Activated CD4-positive, alpha-beta T cell treated with anti-CD3 and anti-CD28 coated beads, Interleukin-2, amount 10 ng/mL, durations not matched to agents 24 days and 14 days (primary cell): Measurements from ENCODE around the gene HDAC5. TPM values are rescaled to one million over a fixed set of nuclear protein-coding genes. Genes with fewer than 3 reads are reported as not detected.
"Not testable (repeated sequence)": the region's sequence is repeated elsewhere in the genome, so short reads cannot be mapped to it uniquely, and the experiment has no call there.

Experiments
- DNase-seq: peaks from one replicate; pipeline ENCODE4 v3.0.0; 2022
- H3K27ac Mint-ChIP-seq: one replicate; pipeline ENCODE4 v1.8.0; 2022; ENCODE audit warnings: mild to moderate bottlenecking, mixed read lengths
- H3K27me3 Mint-ChIP-seq: one replicate; pipeline ENCODE4 v1.8.0; 2022; ENCODE audit warnings: mixed read lengths
- H3K36me3 Mint-ChIP-seq: one replicate; pipeline ENCODE4 v1.8.0; 2022; ENCODE audit warnings: low read depth, mild to moderate bottlenecking, mixed read lengths
- H3K4me1 Mint-ChIP-seq: one replicate; pipeline ENCODE4 v1.8.0; 2021; ENCODE audit warnings: mixed read lengths
- H3K4me3 Mint-ChIP-seq: one replicate; pipeline ENCODE4 v1.8.0; 2022; ENCODE audit warnings: mild to moderate bottlenecking, moderate library complexity, mixed read lengths
- H3K9me3 Mint-ChIP-seq: one replicate; pipeline ENCODE4 v1.8.0; 2021; ENCODE audit warnings: mixed read lengths
- intact Hi-C: fragments of 100-400 bp; cut with micrococcal nuclease; formaldehyde crosslinking; loops from one replicate; pipeline ENCODE4 v1.15.1; 2023
- total RNA-seq: library from RNA; stranded (reverse); gene quantifications from 2 replicates; pipeline ENCODE4 v1.2.3, GENCODE V29; 2022

The HDAC5 gene
- total RNA-seq, 1 donor from 2014 or later: 16.1 TPM

- Mint-ChIP-seq H3K9me3 (no peaks in the 10 kb centered on the region), H3K36me3 (peaks cover 2% of the 10 kb centered on the region), H3K4me3 (peak overlapping the region; percentile 40), H3K27ac (no peak overlapping the region), H3K4me1 (peaks cover 5% of the 10 kb centered on the region), H3K27me3 (no peaks in the 10 kb centered on the region)
- intact Hi-C loops: no loop called here
- peak; percentile 83 for DNase-seq
Observed at GRCh38 chr17:44110823-44111633, 12.4 kb downstream of the HDAC5 start.

- Mint-ChIP-seq H3K4me1 (peaks cover 5% of the 10 kb centered on the region), H3K9me3 (no peaks in the 10 kb centered on the region), H3K27me3 (no peaks in the 10 kb centered on the region), H3K4me3 (no peak overlapping the region), H3K27ac (no peak overlapping the region), H3K36me3 (no peaks in the 10 kb centered on the region)
- intact Hi-C loops: no loop called here
- no peak for DNase-seq
Observed at GRCh38 chr17:44110011-44110686, 13.3 kb downstream of the HDAC5 start.

- peaks cover 5% of the 10 kb centered on the region for H3K4me1 Mint-ChIP-seq
- no peaks in the 10 kb centered on the region for H3K9me3 Mint-ChIP-seq
- H3K27ac Mint-ChIP-seq: no peak overlapping the region
- intact Hi-C loops: no loop called here
- no peaks in the 10 kb centered on the region for H3K27me3 Mint-ChIP-seq
- H3K4me3 Mint-ChIP-seq: no peak overlapping the region
- no peaks in the 10 kb centered on the region for H3K36me3 Mint-ChIP-seq
- no peak for DNase-seq
Observed at GRCh38 chr17:44109312-44109630, 14.2 kb downstream of the HDAC5 start.

- Mint-ChIP-seq H3K4me1 (peaks cover 5% of the 10 kb centered on the region), H3K36me3 (no peaks in the 10 kb centered on the region), H3K27me3 (no peaks in the 10 kb centered on the region), H3K4me3 (no peak overlapping the region), H3K9me3 (no peaks in the 10 kb centered on the region), H3K27ac (no peak overlapping the region)
- intact Hi-C loops: no loop called here
- DNase-seq: no peak
Observed at GRCh38 chr17:44108440-44109311, 14.8 kb downstream of the HDAC5 start.

GRCh38 chr17:44106801-44107200 lies 16.6 kb downstream of the HDAC5 start:
- intact Hi-C loops: no loop called here
- no peaks in the 10 kb centered on the region for H3K36me3 Mint-ChIP-seq
- H3K4me1 Mint-ChIP-seq: peaks cover 2% of the 10 kb centered on the region
- H3K4me3 Mint-ChIP-seq: no peak overlapping the region
- no peaks in the 10 kb centered on the region for H3K27me3 Mint-ChIP-seq
- no peak overlapping the region for H3K27ac Mint-ChIP-seq
- no peaks in the 10 kb centered on the region for H3K9me3 Mint-ChIP-seq
- no peak for DNase-seq

- Mint-ChIP-seq H3K4me1 (no peaks in the 10 kb centered on the region), H3K9me3 (no peaks in the 10 kb centered on the region), H3K4me3 (no peak overlapping the region), H3K27ac (no peak overlapping the region), H3K27me3 (no peaks in the 10 kb centered on the region), H3K36me3 (no peaks in the 10 kb centered on the region)
- intact Hi-C loops: no loop called here
- DNase-seq: no peak
Observed at GRCh38 chr17:44105941-44106340, 17.5 kb downstream of the HDAC5 start.

- H3K36me3 Mint-ChIP-seq: no peaks in the 10 kb centered on the region
- no peak for DNase-seq
- H3K9me3 Mint-ChIP-seq: no peaks in the 10 kb centered on the region
- no peak overlapping the region for H3K4me3 Mint-ChIP-seq
- H3K4me1 Mint-ChIP-seq: no peaks in the 10 kb centered on the region
- H3K27me3 Mint-ChIP-seq: no peaks in the 10 kb centered on the region
- intact Hi-C loops: no loop called here
- no peak overlapping the region for H3K27ac Mint-ChIP-seq
Observed at GRCh38 chr17:44105483-44105882, 18.0 kb downstream of the HDAC5 start.

- H3K36me3 Mint-ChIP-seq: no peaks in the 10 kb centered on the region
- H3K4me1 Mint-ChIP-seq: peaks cover 2% of the 10 kb centered on the region
- H3K4me3 Mint-ChIP-seq: no peak overlapping the region
- no peak for DNase-seq
- no peak overlapping the region for H3K27ac Mint-ChIP-seq
- intact Hi-C loops: no loop called here
- H3K27me3 Mint-ChIP-seq: no peaks in the 10 kb centered on the region
- H3K9me3 Mint-ChIP-seq: no peaks in the 10 kb centered on the region
Observed at GRCh38 chr17:44102849-44103622, 20.4 kb downstream of the HDAC5 start.

GRCh38 chr17:44101858-44102257 lies 21.6 kb downstream of the HDAC5 start:
- not testable (repeated sequence) for DNase-seq

GRCh38 chr17:44097110-44097958 lies 26.1 kb downstream of the HDAC5 start:
- Mint-ChIP-seq H3K4me1 (peaks cover 10% of the 10 kb centered on the region), H3K27me3 (no peaks in the 10 kb centered on the region), H3K27ac (no peak overlapping the region), H3K4me3 (no peak overlapping the region), H3K9me3 (no peaks in the 10 kb centered on the region), H3K36me3 (no peaks in the 10 kb centered on the region)
- no peak for DNase-seq
- intact Hi-C loops: no loop called here

More at GRCh38 chr17:44101858-44102257, 21.6 kb downstream of the HDAC5 start:
- H3K4me3 Mint-ChIP-seq, H3K36me3 Mint-ChIP-seq, intact Hi-C loops, H3K27me3 Mint-ChIP-seq, H3K9me3 Mint-ChIP-seq, H3K4me1 Mint-ChIP-seq, H3K27ac Mint-ChIP-seq: not testable (repeated sequence)

GRCh38 chr17:44095647-44096496 lies 27.6 kb downstream of the HDAC5 start:
- Mint-ChIP-seq H3K9me3 (no peaks in the 10 kb centered on the region), H3K4me1 (peaks cover 10% of the 10 kb centered on the region), H3K4me3 (peak overlapping the region; percentile 40), H3K27me3 (no peaks in the 10 kb centered on the region), H3K36me3 (peaks cover 2% of the 10 kb centered on the region), H3K27ac (peak overlapping the region; percentile 66)
- intact Hi-C loops: no loop called here
- DNase-seq: no peak

GRCh38 chr17:44095388-44095646 lies 28.1 kb downstream of the HDAC5 start:
- DNase-seq: no peak
- Mint-ChIP-seq H3K27ac (no peak overlapping the region), H3K4me1 (peaks cover 10% of the 10 kb centered on the region), H3K4me3 (no peak overlapping the region), H3K9me3 (no peaks in the 10 kb centered on the region), H3K27me3 (no peaks in the 10 kb centered on the region), H3K36me3 (peaks cover 2% of the 10 kb centered on the region)
- intact Hi-C loops: no loop called here
